Mucosa of rectum (tissue), 2 donors: ENCODE results near the gene CSK.

Source experiments
- H3K27ac ChIP-seq, 2 donors: one replicate each; pipeline ENCODE4 v1.7.0; 2013; ENCODE audit warnings: inconsistent platforms in 2 of 2, low read depth in 2 of 2, low read length in 2 of 2
- H3K27me3 ChIP-seq, 2 donors: one replicate each; pipeline ENCODE4 v1.7.0; 2013; ENCODE audit warnings: low read length in 2 of 2; ENCODE audit not compliant: control insufficient read depth in 2 of 2, insufficient read depth in 2 of 2
- H3K36me3 ChIP-seq, 2 donors: one replicate each; pipeline ENCODE4 v1.7.0; 2013; ENCODE audit warnings: low read length in 2 of 2; ENCODE audit not compliant: control insufficient read depth in 2 of 2, insufficient read depth in 2 of 2
- H3K4me1 ChIP-seq, 2 donors: one replicate each; pipeline ENCODE4 v1.7.0; 2013; ENCODE audit warnings: low read length in 2 of 2, mild to moderate bottlenecking in 1 of 2; ENCODE audit not compliant: control insufficient read depth in 2 of 2, insufficient read depth in 2 of 2
- H3K4me3 ChIP-seq, 2 donors: one replicate each; pipeline ENCODE4 v1.7.0; 2013; ENCODE audit warnings: low read length in 2 of 2
- H3K9ac ChIP-seq, 2 donors: one replicate each; pipeline ENCODE4 v1.7.0; 2013; ENCODE audit warnings: low read length in 2 of 2, low read depth in 1 of 2, mild to moderate bottlenecking in 1 of 2
- H3K9me3 ChIP-seq, 2 donors: one replicate each; pipeline ENCODE4 v1.7.0; 2013; ENCODE audit warnings: low read length in 2 of 2; ENCODE audit not compliant: control insufficient read depth in 2 of 2
- donor health status: healthy.
- donor health status: Normal muscosa, but diverticular disease.

The CSK gene

DNA sequence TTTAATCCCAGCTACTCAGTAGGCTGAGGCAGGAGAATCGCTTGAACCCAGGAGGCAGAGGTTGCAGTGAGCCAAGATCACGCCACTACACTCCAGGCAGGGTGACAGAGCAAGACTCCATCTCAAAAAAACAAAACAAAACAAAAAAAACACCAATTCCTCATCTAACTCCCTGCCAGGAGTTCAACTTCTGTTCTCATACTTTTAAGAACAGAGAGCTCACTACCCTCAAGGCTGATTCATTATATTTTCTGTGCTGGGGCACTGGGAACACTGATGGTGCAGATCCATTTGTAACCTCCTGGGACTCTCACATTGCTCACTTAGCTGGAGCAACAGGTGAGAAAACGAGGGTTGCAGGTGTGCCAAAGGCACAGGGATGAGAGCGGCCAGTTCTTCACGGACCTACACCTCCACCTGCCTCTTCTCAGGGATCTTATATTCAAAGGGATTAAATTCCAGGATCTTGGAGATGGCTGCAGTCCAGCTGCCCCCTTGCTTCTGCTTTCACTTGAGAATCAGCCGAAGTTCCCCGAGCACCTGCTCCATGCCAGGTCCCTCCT, 12.3 kb upstream of the CSK start:
- Histone ChIP-seq H3K9me3 (no peaks in the 10 kb centered on the region), H3K36me3 (no peaks in the 10 kb centered on the region), H3K27me3 (peaks cover 0 to 3% of the 10 kb centered on the region in 2 donors), H3K27ac (no peak overlapping the region), H3K4me3 (no peak overlapping the region), H3K4me1 (peaks cover 10 to 12% of the 10 kb centered on the region in 2 donors), H3K9ac (no peak overlapping the region)

GRCh38 chr15:74770211-74770903, 11.5 kb upstream of the CSK start:
- H3K9ac ChIP-seq = no peak overlapping the region
- H3K9me3 ChIP-seq = no peaks in the 10 kb centered on the region
- no peak overlapping the region for H3K27ac ChIP-seq
- H3K4me3 ChIP-seq = no peak overlapping the region
- H3K4me1 ChIP-seq = peaks cover 15 to 17% of the 10 kb centered on the region in 2 donors
- no peaks in the 10 kb centered on the region for H3K36me3 ChIP-seq
- H3K27me3 ChIP-seq = peaks cover 0 to 3% of the 10 kb centered on the region in 2 donors

GRCh38 chr15:74773329-74773728, 8.6 kb upstream of the CSK start:
- Histone ChIP-seq H3K27me3 (peaks cover 0 to 3% of the 10 kb centered on the region in 2 donors), H3K36me3 (no peaks in the 10 kb centered on the region), H3K4me1 (peaks cover 34 to 35% of the 10 kb centered on the region in 2 donors), H3K27ac (peak overlapping the region; percentile 16 to 58), H3K4me3 (no peak overlapping the region), H3K9me3 (no peaks in the 10 kb centered on the region), H3K9ac (peak overlapping the region; percentile 30 to 41)

DNA sequence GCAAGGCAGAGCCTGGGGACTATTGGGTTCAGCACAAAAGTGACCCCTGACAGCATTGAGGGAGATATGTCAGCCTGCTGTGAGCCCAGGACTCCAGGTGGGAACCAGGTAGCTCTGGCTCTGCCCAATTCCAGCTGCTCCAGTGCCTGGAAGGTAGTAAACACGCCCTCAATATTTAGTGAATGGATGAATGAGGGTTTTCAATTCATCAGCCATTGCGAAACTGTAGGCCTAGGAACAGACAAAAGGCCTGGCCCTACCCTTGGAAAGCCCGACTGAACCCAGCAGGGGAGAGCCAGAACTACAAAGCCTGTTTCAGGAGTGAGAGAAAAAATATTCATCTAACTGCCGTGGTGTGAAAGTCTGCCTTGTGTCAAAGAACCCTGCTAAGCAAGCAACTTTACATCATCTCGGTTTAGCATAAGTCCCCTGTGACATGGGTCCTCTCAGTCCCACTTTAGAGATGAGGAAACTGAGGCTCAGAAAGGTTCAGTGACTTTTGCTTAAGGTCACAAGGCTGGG, 8.1 kb upstream of the CSK start:
- Histone ChIP-seq H3K4me1 (peaks cover 39 to 40% of the 10 kb centered on the region in 2 donors), H3K27me3 (peaks cover 0 to 3% of the 10 kb centered on the region in 2 donors), H3K36me3 (no peaks in the 10 kb centered on the region), H3K4me3 (no peak overlapping the region), H3K9ac (peak overlapping the region; percentile 30 to 41), H3K9me3 (no peaks in the 10 kb centered on the region), H3K27ac (peak overlapping the region; percentile 16 to 58)

- Histone ChIP-seq H3K4me3 (no peak overlapping the region), H3K36me3 (no peaks in the 10 kb centered on the region), H3K9me3 (no peaks in the 10 kb centered on the region), H3K9ac (no peak overlapping the region), H3K27me3 (no peaks in the 10 kb centered on the region), H3K27ac (peak overlapping the region in 1 of 2 donors; percentile 38), H3K4me1 (peaks cover 44 to 48% of the 10 kb centered on the region in 2 donors)
Measured at GRCh38 chr15:74775132-74775562, 6.7 kb upstream of the CSK start.

DNA sequence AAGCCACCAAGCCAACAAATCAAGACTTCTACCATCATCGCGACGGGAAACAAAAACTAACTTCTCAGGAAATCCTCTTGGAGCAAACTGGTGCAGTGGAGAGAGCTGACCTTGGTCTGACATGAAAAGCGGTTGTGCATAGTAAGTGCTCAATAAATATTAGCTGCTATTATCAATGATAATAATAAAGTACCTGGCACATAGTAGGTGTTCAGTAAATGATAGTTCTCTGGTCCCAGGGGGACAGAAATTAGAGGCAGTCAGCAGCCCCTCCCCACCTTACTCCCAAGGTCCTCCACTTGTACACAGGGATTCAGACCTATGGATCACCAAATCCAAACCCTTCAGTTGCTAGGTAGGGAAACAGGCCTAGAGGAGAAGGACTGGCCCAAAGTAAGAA, 6.0 kb upstream of the CSK start:
- Histone ChIP-seq H3K9ac (no peak overlapping the region), H3K27me3 (no peaks in the 10 kb centered on the region), H3K27ac (no peak overlapping the region), H3K36me3 (no peaks in the 10 kb centered on the region), H3K9me3 (no peaks in the 10 kb centered on the region), H3K4me1 (peaks cover 51 to 56% of the 10 kb centered on the region in 2 donors), H3K4me3 (no peak overlapping the region)

DNA sequence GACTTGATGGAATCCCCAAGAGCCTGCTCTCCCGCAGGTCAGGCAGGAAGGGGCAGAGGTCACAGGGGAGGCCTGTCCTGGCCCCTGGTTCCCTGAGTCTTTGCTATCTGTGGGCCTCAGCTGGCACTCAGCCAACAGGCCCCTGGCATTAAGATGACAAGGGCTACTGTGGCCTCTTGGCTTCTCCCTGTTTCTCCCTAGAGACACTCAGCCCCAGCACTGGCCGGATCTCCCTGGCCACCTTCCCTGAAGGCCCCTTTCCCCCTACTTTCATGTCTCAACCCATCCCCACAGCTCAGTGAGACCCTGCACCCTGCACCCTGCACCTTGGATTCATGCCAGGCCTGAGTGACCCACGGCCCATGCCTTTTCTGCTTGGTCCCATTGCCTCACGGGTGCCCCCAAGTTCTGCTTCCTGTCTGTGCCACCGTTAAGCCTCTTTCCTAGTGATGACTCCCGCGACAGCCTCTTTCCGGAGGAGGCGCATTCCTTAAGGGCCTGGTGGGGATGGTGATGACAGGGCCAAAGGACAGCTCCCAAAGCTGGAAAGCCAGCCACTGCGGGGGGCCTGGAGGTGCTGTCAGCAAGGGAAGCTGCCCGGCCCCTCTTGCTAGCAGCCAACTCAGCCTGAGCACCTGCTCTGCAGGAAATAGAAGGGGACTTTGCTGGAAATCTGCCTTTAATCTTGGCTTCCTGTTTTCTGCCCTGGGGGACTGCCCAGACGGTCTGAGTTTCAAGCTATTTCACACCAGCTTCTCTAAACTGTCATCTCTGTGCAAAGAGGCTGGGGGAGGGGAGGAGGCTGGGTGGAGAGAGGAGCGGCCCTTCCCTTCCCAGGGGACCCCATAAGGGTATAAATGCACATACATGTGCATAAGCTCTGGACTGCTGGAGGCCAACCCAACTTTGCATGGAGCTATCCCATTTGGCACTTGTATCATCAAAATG, 4.8 kb upstream of the CSK start:
- H3K27ac ChIP-seq = peak overlapping the region; percentile 41 to 87
- no peak overlapping the region for H3K4me3 ChIP-seq

DNA sequence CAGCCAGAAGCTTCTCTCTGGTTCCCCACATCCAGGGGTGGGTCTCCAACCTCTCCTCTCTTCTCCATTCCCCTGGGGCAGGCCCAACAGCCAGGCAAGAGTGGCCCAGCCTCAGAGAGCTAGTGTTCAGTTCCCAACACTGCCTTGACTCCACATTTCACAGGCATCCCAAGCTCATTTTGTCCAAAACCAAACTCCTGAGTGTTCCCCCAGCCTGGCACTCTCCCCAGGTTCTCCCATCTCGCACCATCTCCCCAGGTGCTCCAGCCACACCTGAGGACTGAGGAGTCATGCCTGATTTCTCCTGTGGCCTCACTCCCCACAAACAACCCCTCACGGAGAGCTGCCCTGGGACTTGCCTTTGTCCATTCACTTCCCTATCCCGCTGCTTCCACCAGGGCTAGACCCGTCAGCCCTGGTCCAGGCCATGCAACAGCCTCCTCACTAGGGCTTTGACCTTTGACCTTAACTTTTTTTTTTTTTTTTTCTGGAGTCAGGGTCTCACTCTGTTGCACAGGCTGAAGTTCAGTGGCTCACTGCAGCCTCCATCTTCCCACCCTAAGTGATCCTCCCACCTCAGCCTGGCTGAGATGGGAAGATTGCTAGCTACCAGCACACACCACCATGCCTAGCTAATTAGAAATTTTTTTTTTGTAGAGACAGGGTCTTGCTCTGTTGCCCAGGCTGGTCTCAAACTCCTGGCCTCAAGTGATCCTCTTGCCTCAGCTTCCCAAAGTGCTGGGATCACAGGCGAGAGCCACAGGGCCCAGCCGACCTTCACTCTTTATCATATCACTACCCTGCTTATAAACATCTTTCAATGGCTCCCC, 3.9 kb upstream of the CSK start:
- no peaks in the 10 kb centered on the region for H3K27me3 ChIP-seq
- no peaks in the 10 kb centered on the region for H3K9me3 ChIP-seq
- peak overlapping the region in 1 of 2 donors; percentile 87 for H3K27ac ChIP-seq
- no peak overlapping the region for H3K4me3 ChIP-seq
- H3K36me3 ChIP-seq = no peaks in the 10 kb centered on the region
- peaks cover 60 to 67% of the 10 kb centered on the region in 2 donors for H3K4me1 ChIP-seq
- H3K9ac ChIP-seq = peak overlapping the region; percentile 36 to 56

More for the DNA sequence above, 4.8 kb upstream of the CSK start:
- H3K9me3 ChIP-seq = no peaks in the 10 kb centered on the region
- no peaks in the 10 kb centered on the region for H3K36me3 ChIP-seq
- peak overlapping the region in 1 of 2 donors; percentile 56 for H3K9ac ChIP-seq
- H3K27me3 ChIP-seq = no peaks in the 10 kb centered on the region
- peaks cover 58 to 64% of the 10 kb centered on the region in 2 donors for H3K4me1 ChIP-seq

GRCh38 chr15:74778599-74778970, 3.3 kb upstream of the CSK start:
- H3K27me3 ChIP-seq = no peaks in the 10 kb centered on the region
- H3K36me3 ChIP-seq = no peaks in the 10 kb centered on the region
- H3K4me1 ChIP-seq = peaks cover 62 to 70% of the 10 kb centered on the region in 2 donors
- peak overlapping the region in 1 of 2 donors; percentile 40 for H3K27ac ChIP-seq
- peak overlapping the region in 1 of 2 donors; percentile 36 for H3K9ac ChIP-seq
- no peak overlapping the region for H3K4me3 ChIP-seq
- no peaks in the 10 kb centered on the region for H3K9me3 ChIP-seq
